ENCODE measurements around the gene UBE2V1. TPM values are rescaled to one million over a fixed set of nuclear protein-coding genes. Genes with fewer than 3 reads are reported as not detected.
"Not testable (repeated sequence)": the region's sequence is repeated elsewhere in the genome, so short reads cannot be mapped to it uniquely, and the experiment has no call there.

UBE2V1 gene
- total RNA-seq, 1 experiment from 2014 or later: 105 TPM

DNA sequence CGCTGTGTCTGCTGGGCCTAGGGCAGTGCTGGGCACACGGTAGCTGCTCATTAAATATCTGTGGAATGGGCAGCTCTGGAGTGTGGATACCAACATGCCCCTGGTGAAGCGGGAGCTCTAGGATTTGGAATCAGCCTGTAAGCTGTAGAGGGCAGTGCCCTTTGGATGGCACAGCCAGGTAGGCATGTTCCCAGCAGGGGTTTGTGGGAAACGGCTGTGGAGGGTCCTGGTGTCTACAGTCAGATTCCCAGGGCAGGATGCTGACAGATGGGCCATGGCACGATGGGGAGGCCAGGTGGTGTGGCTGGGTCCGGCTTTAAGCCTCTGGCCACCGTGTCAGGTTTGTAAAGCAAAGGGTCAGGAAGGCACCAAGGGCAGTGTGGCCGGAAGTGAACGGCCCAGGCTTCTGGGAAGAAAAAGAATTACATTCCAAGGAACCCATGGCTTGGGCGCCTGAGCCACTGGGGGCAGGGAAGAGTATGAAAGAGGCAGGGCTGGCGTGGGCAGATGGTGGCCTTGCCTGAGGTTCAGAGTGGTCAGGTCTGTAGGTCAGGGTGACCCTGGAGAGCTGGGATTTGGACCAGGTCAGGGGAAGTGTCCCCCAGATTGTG lies 44.8 kb downstream of the UBE2V1 start:
- DNase-seq (ENCODE audit: extremely low read depth, low read depth): no peak

GRCh38 chr20:50067461-50067860 lies 45.5 kb downstream of the UBE2V1 start:
- DNase-seq (ENCODE audit: extremely low read depth, low read depth): no peak

DNA sequence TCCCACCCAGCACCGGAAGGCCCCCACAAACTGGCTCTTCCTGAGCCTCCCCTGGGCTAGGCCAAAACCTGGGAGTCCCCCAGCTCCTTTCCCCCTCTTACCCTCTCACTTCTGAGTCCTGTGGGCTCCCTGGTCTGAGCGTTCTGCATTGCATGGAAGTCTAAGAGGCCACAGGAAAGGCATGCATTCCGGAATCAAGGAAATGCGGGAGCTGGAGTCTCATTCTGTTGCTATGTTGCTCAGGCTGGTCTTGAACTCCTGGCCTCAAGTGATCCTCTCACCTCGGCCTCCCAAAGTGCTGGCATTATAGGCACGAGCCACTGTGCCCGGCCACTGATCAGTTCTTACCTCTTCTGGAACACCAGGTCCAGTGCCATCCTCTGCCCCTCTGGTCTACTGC lies 45.9 kb downstream of the UBE2V1 start:
- DNase-seq (ENCODE audit: extremely low read depth, low read depth): no peak

DNA sequence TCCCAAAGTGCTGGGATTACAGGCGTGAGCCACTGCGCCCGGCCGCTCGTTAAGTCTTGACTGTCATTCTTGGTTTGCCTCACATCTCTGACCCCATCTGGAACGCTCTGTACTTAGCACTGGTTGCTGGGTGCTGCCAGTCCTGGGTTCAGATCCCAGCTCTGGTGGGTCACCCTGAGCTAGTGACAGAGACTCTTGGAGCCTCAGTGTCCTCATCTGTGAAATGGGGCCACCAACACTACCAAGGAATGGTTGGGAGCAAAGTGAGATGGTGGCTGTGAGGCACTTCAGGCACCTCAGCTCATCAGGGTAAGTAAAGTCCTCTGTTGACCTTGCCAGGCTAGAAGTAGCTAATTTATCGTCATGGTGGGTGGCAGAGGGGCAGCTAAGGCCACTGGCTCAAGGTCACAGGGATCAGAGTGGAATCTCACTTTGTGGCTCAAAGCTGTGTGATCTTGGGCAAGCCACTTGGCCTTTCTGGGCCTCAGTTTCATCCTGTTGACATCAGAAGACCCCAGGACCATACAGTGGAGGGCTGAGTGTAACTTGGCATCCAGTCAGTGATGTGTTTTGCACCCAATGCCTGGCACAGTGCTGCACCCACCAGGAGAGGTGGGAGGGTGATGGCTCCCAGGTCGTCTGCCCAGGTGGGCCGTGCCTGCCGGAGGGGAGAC lies 46.7 kb downstream of the UBE2V1 start:
- DNase-seq (ENCODE audit: extremely low read depth, low read depth): no peak

- DNase-seq (ENCODE audit: extremely low read depth, low read depth): no peak
Observed at GRCh38 chr20:50065325-50065615, 47.7 kb downstream of the UBE2V1 start.

- not testable (repeated sequence) for DNase-seq (ENCODE audit: extremely low read depth, low read depth)
Observed at GRCh38 chr20:50063763-50064162, 49.2 kb downstream of the UBE2V1 start.

DNA sequence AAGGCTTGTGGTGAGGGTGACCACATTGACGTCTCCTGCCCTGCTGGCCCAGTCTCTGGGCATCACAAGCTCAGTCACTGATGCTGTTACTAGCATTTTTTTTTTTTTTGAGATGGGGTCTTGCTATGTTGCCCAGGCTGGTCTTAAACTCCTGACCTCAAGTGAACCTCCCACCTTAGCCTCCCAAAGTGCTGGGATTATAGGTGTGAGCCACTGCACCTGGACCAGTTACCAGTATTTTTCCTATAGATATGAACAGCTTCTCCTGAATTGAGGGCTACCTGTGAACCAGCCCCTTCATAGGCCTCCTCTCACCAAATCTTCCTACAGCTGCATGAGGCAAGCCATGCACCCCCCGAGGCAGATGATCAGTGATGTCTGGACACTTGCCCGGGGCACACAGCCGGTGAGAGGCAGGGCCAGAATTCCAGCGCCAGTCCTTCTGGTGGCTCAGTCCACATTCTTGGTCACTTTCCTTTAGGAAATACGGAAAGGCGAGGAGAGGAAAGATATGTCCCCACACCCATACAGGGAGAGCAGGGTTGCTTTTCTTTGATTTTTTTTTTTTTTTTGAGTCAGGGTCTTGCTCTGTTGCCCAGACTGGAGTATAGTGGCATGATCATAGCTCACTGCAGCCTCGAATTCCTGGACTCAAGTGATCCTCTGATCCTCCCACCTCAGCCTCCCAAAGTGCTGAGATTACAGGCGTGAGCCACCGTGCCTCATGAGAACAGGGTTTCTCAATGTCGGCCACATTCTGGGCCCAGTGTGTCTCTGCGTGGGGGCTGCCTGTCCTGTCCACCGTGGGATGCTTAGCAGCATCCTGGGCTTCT lies 50.7 kb downstream of the UBE2V1 start:
- DNase-seq (ENCODE audit: extremely low read depth, low read depth): no peak

GRCh38 chr20:50061151-50062005 lies 51.6 kb downstream of the UBE2V1 start:
- no peak for DNase-seq (ENCODE audit: extremely low read depth, low read depth)

DNA sequence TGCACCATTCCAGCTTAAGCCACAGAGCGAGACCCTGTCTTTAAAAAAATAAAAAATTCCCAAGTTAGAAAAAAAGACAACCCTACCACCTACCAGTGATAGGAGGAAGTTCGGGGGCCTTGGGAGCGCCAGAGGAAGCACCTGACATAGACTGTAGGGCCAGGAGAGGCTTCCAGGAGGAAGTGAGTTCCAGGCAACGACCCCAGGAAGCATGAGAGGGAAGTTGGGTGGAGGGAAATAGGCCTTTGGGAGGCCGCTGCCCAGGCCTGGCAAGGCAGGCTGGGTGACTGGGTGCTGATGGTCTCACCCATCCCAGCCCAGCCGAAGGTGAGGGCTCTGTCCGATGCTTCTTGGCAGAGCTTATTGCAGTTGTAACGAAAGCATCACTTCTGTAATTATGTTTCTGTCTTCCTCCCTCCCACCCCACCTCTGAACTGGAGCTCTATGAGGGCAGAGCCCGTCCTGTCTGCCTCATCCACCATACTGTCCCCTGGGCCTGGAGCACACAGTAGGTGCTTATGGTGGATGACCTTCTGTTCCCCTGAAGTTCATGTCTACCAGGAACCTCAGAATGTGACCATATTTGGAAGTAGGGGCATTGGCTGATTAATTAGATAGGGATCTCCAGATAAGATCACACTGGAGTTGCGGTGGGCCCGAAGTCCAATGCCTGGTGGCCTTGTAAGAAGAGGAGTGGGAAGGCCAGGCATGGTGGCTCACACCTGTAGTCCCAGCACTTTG lies 54.1 kb downstream of the UBE2V1 start:
- DNase-seq (ENCODE audit: extremely low read depth, low read depth): no peak

DNA sequence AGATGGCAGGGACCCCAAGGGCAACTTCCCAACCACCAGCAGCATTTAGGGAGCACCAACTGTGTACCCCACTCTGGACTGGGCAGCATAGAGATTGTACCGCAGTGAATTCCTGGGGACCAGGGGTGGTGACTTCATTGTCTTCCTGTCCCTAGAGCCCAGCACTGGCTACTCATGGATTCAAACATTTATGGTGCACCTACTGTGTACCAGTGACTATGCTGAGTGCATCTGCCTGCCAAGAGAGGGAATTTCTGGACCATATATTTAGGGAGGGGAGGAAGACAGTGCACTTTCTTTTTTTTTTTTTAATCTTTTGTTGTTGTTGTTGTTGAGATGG lies 55.3 kb downstream of the UBE2V1 start:
- no peak for DNase-seq (ENCODE audit: extremely low read depth, low read depth)

GRCh38 chr20:50056951-50057713 lies 55.8 kb downstream of the UBE2V1 start:
- no peak for DNase-seq (ENCODE audit: extremely low read depth, low read depth)

DNA sequence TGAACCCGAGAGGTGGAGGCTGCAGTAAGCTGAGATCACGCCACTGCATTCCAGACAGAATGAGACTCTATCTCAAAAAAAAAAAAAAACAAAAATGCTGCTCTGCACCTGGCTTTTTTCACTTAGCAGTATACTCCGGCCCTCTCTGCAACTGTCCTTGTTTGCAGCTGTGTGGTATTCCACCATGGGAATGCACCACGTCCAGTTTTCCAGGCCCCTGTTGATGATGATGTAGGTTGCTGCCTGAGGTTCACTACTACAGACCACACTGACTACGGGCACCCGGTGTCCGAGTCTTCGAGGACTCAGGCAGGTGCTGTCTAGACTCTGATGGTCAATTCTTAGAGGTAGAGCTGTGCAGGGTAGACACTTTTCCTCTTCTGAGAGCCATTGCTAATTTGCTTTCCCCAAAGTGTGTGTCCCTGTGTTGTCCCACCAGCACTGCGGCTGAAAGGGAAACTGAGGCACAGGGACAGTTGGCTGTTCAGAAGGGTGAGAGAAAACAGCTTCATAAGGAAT lies 56.5 kb downstream of the UBE2V1 start:
- no peak for DNase-seq (ENCODE audit: extremely low read depth, low read depth)

- DNase-seq (ENCODE audit: extremely low read depth, low read depth): no peak
Observed at GRCh38 chr20:50055524-50056083, 57.3 kb downstream of the UBE2V1 start.

DNA sequence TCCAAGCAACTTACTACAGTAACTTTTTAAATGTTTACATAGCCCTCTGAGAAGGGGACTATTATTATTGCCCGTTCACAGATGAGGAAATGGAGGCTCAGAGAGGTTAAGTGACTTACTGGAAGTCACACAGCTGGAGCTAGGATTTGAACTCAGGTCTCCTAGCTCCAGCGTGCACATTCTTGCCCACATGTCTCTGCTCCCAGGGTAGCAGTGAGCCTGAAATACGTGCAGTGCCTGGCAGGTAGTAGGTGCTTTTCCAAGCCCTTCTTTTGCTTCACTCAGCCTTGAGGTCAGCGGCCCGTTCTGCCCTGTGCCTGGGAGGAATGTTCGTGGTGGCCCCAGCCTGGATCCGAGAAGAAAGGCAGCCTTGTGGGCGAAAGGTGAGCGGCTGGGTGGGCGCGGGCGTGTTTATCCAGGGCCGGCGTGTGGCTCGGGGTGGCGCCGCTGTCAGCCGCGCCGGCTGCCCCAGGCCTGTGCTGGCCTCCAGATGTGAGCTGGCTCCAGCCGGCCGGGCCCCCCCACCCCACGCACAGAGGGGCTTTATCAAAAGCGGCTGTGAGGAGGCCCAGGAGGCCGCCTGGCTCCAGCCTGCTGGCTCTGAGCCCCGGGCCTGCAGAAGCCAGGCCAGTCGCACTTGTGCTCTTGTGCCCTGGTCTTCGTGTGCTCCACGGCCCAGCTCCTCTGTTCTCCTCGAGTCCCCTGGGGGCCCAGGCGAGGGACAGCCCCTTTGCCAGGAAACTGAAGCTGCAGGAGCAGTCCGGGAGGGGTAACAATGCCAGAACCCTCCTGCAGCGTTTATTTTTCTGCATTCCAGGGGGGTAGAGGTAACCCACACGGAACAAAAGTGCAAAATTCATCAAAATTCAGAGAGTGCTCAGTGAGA lies 58.1 kb downstream of the UBE2V1 start:
- no peak for DNase-seq (ENCODE audit: extremely low read depth, low read depth)

DNA sequence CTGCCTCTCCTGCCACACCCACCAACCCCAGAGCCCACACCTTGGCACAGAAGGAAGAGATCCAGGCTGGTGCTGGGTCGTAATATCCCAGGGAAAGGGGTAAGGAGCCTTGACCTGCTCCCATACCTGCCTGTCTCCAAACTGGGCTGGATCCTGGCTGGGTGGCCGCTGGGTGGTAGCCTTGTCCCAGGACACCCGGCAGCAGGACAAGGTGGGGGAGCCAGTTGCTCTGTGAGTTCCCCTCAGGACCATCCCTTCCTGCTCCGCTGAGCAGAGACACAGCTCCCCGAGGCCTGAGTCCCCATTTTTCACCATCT lies 58.8 kb downstream of the UBE2V1 start:
- no peak for DNase-seq (ENCODE audit: extremely low read depth, low read depth)

- no peak for DNase-seq (ENCODE audit: extremely low read depth, low read depth)
Observed at GRCh38 chr20:50053362-50054230, 59.4 kb downstream of the UBE2V1 start.
